ENCODE data around the gene RAMP3. TPM values are rescaled to one million over a fixed set of nuclear protein-coding genes. Genes with fewer than 3 reads are reported as not detected.

Gene RAMP3
- polyA plus RNA-seq, 1 donor (not counting 4 experiments of a cell fraction or from before 2014, with no cell fraction given): not detected

GRCh38 chr7:45211066-45211465 is 53.5 kb downstream of the RAMP3 start:
- no peak for FAIRE-seq
- no peak for TF ChIP-seq EZH2 (IDR thresholded peaks at IDR 0.05; ENCODE audit: low read length)
- TF ChIP-seq CTCF (optimal IDR thresholded peaks at IDR 0.05 in 1 of 3, IDR thresholded peaks at IDR 0.05 in 1 of 3, conservative IDR thresholded peaks at IDR 0.05 in 1 of 3; ENCODE audit: extremely low read depth in 1 of 3, insufficient read depth in 2 of 3, low read length in 3 of 3): no peak
- Histone ChIP-seq H3K36me3 (ENCODE audit: control insufficient read depth in 2 of 2, extremely low read depth in 1 of 2, insufficient read depth in 2 of 2, low read length in 2 of 2) (no peaks in the 10 kb centered on the region), H3K4me2 (ENCODE audit: control insufficient read depth, extremely low read depth, insufficient read depth, low read depth, low read length) (no peak overlapping the region), H2AFZ (ENCODE audit: control insufficient read depth, low read length) (no peak overlapping the region), H3K9me1 (ENCODE audit: control insufficient read depth, extremely low read depth, insufficient read depth, low read length) (no peaks in the 10 kb centered on the region), H3K9ac (ENCODE audit: control insufficient read depth, extremely low read depth, insufficient read depth, low read length) (no peak overlapping the region), H3K79me2 (ENCODE audit: control insufficient read depth, insufficient read depth, low read length) (no peaks in the 10 kb centered on the region), H3K27me3 (ENCODE audit: control insufficient read depth, extremely low read depth, insufficient read depth, low read length) (peaks cover 10% of the 10 kb centered on the region), H3K4me1 (ENCODE audit: control insufficient read depth, extremely low read depth, insufficient read depth, low read length) (no peaks in the 10 kb centered on the region), H3K4me3 (ENCODE audit: control insufficient read depth in 2 of 3, extremely low read depth in 1 of 3, insufficient read depth in 2 of 3, low read depth in 1 of 3, low read length in 3 of 3) (no peak overlapping the region), H3K9me3 (ENCODE audit: control insufficient read depth, low read depth, low read length) (no peaks in the 10 kb centered on the region), H3K27ac (ENCODE audit: control insufficient read depth, insufficient read depth, low read length) (no peak overlapping the region), H4K20me1 (ENCODE audit: control insufficient read depth, extremely low read depth, insufficient read depth, low read length) (no peaks in the 10 kb centered on the region)
- DNase-seq (ENCODE audit: low read depth, low spot score): no peak
- dilution Hi-C loops (cut with MboI; ENCODE audit: extremely low pct_ligation_motif_present, low sequenced_read_pairs): no loop called here

- Histone ChIP-seq H3K4me3 (ENCODE audit: control insufficient read depth in 2 of 3, extremely low read depth in 1 of 3, insufficient read depth in 2 of 3, low read depth in 1 of 3, low read length in 3 of 3) (no peak overlapping the region), H3K9me3 (ENCODE audit: control insufficient read depth, low read depth, low read length) (no peaks in the 10 kb centered on the region), H4K20me1 (ENCODE audit: control insufficient read depth, extremely low read depth, insufficient read depth, low read length) (no peaks in the 10 kb centered on the region), H3K36me3 (ENCODE audit: control insufficient read depth in 2 of 2, extremely low read depth in 1 of 2, insufficient read depth in 2 of 2, low read length in 2 of 2) (no peaks in the 10 kb centered on the region), H2AFZ (ENCODE audit: control insufficient read depth, low read length) (no peak overlapping the region), H3K27me3 (ENCODE audit: control insufficient read depth, extremely low read depth, insufficient read depth, low read length) (peaks cover 12% of the 10 kb centered on the region), H3K27ac (ENCODE audit: control insufficient read depth, insufficient read depth, low read length) (no peak overlapping the region), H3K79me2 (ENCODE audit: control insufficient read depth, insufficient read depth, low read length) (no peaks in the 10 kb centered on the region), H3K9me1 (ENCODE audit: control insufficient read depth, extremely low read depth, insufficient read depth, low read length) (no peaks in the 10 kb centered on the region), H3K9ac (ENCODE audit: control insufficient read depth, extremely low read depth, insufficient read depth, low read length) (no peak overlapping the region), H3K4me2 (ENCODE audit: control insufficient read depth, extremely low read depth, insufficient read depth, low read depth, low read length) (no peak overlapping the region), H3K4me1 (ENCODE audit: control insufficient read depth, extremely low read depth, insufficient read depth, low read length) (no peaks in the 10 kb centered on the region)
- dilution Hi-C loops (cut with MboI; ENCODE audit: extremely low pct_ligation_motif_present, low sequenced_read_pairs): no loop called here
- no peak for FAIRE-seq
- no peak for DNase-seq (ENCODE audit: low read depth, low spot score)
- TF ChIP-seq EZH2 (IDR thresholded peaks at IDR 0.05; ENCODE audit: low read length) (no peak), CTCF (optimal IDR thresholded peaks at IDR 0.05 in 1 of 3, IDR thresholded peaks at IDR 0.05 in 1 of 3, conservative IDR thresholded peaks at IDR 0.05 in 1 of 3; ENCODE audit: extremely low read depth in 1 of 3, insufficient read depth in 2 of 3, low read length in 3 of 3) (no peak)
Measured at GRCh38 chr7:45211958-45212357, 54.4 kb downstream of the RAMP3 start.

Data from keratinocyte (primary cell).